Measurements from ENCODE around the gene KPTN. TPM values are rescaled to one million over a fixed set of nuclear protein-coding genes. Genes with fewer than 3 reads are reported as not detected.

Gene KPTN
- total and polyA plus RNA-seq, 2 donors (not counting 1 experiment from before 2014, with no cell fraction given), result 8.1 to 11.4 TPM

DNA sequence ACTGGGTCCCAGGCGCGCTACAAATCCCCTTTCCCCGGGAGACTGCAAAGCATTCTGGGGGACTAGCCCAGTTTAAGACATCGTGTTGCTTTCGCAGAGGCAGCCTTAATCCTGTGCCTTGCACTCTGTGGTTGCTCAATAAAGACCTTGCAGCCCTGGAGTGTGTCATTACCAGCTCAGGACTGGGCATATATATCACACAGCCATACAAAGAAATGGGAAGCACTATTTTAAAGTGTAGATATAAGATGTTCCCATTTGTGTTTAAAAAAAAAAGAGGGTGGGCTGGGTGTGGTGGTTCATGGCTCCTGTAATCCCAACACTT, 19.8 kb upstream of the KPTN start:
- TF ChIP-seq, protein P1, sequence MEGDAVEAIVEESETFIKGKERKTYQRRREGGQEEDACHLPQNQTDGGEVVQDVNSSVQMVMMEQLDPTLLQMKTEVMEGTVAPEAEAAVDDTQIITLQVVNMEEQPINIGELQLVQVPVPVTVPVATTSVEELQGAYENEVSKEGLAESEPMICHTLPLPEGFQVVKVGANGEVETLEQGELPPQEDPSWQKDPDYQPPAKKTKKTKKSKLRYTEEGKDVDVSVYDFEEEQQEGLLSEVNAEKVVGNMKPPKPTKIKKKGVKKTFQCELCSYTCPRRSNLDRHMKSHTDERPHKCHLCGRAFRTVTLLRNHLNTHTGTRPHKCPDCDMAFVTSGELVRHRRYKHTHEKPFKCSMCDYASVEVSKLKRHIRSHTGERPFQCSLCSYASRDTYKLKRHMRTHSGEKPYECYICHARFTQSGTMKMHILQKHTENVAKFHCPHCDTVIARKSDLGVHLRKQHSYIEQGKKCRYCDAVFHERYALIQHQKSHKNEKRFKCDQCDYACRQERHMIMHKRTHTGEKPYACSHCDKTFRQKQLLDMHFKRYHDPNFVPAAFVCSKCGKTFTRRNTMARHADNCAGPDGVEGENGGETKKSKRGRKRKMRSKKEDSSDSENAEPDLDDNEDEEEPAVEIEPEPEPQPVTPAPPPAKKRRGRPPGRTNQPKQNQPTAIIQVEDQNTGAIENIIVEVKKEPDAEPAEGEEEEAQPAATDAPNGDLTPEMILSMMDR (IDR thresholded peaks at IDR 0.05), result no peak
- no peak for TF ChIP-seq EZH2 (IDR thresholded peaks at IDR 0.05; ENCODE audit: borderline replicate concordance, insufficient read depth, low read depth, low read length, poor library complexity, severe bottlenecking)
- no peak for ATAC-seq (ENCODE audit: low read depth)
- ChIA-PET POLR2A (no interaction called here), CTCF (no interaction called here)
- Mint-ChIP-seq H3K27ac (no peak overlapping the region), H3K4me3 (no peak overlapping the region), H3K9me3 (ENCODE audit: insufficient read depth) (no peaks in the 10 kb centered on the region), H3K27me3 (no peaks in the 10 kb centered on the region), H3K4me1 (no peaks in the 10 kb centered on the region)
- H3K4me3 ChIP-seq (ENCODE audit: control extremely low read depth in 1 of 5, extremely low read depth in 1 of 5, insufficient read depth in 1 of 5, low read depth in 2 of 5, low read length in 4 of 5), result no peak overlapping the region
- 87% methylated on average over 5 of the region's 5 CpGs for WGBS (ENCODE audit: insufficient coverage)
- H3K9me3 ChIP-seq (ENCODE audit: control extremely low read depth in 1 of 3, control insufficient read depth in 2 of 3, insufficient read depth in 1 of 3, low read length in 2 of 3), result no peaks in the 10 kb centered on the region
- H3K79me2 ChIP-seq (ENCODE audit: control insufficient read depth, insufficient read depth, low read length), result peaks cover 38% of the 10 kb centered on the region
- peaks cover 86% of the 10 kb centered on the region for H4K20me1 ChIP-seq (ENCODE audit: control insufficient read depth, insufficient read depth, low read length, poor library complexity, severe bottlenecking)
- no peaks in the 10 kb centered on the region for H3K27me3 ChIP-seq (replicated peaks in 1 of 4; ENCODE audit: control extremely low read depth in 1 of 4, control insufficient read depth in 3 of 4, insufficient read depth in 4 of 4, low read length in 3 of 4)
- H3K36me3 ChIP-seq (replicated peaks in 1 of 2; ENCODE audit: control extremely low read depth in 1 of 2, control insufficient read depth in 1 of 2, extremely low read depth in 1 of 2, insufficient read depth in 2 of 2, low read length in 1 of 2), result peaks cover 0 to 50% of the 10 kb centered on the region in 2 experiments
- no peak overlapping the region for H3K27ac ChIP-seq (ENCODE audit: low read length in 2 of 2)
- H3K4me2 ChIP-seq (replicated peaks; ENCODE audit: low read depth, low read length, poor library complexity, severe bottlenecking), result no peak overlapping the region
- no peak overlapping the region for H3K9ac ChIP-seq (ENCODE audit: low read length)
- H3K4me1 ChIP-seq (ENCODE audit: control insufficient read depth in 2 of 2, insufficient read depth in 2 of 2, low read length in 2 of 2), result no peaks in the 10 kb centered on the region
- H2AFZ ChIP-seq (ENCODE audit: insufficient read depth, low read depth, low read length, poor library complexity, severe bottlenecking), result no peak overlapping the region
- no peak for DNase-seq
- intact Hi-C loops (cut with micrococcal nuclease), result no loop called here

DNA sequence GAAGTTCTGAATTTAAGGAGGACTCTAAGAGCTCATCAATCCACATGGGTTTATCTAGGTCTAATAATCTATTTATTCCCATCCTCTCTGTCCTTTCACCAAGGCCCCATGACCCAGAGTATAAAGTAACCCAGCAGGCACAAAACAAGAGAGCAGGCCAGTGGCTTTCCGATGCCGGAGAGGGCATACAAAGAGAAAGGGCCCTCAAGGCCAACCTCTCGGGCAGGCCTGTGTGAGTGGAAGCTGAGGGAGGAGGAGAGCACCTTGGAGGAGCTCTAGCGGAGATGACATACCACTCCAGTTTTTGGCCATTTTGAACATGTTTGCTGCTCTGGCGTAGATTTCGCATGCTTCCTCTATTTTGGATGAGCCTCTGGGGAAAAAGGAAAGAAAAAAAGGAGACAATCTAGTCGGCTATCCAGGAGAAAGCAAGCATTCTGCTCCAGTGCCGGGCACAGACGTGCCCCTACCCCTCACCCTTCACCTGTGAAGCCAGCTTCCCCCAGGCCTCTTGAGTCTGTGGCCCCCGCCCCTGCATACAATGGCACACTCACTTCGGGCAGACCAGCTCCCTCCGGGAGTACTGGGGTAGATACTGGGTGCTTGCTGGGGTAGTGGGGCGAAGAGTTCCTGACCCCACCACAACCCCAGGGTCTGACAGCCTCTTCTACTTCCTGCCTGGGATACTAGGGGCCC, 19.3 kb upstream of the KPTN start:
- TF ChIP-seq, protein P1 (IDR thresholded peaks at IDR 0.05), result no peak
- no peak for TF ChIP-seq EZH2 (IDR thresholded peaks at IDR 0.05; ENCODE audit: borderline replicate concordance, insufficient read depth, low read depth, low read length, poor library complexity, severe bottlenecking)
- Mint-ChIP-seq H3K27me3 (no peaks in the 10 kb centered on the region), H3K4me3 (no peak overlapping the region), H3K9me3 (ENCODE audit: insufficient read depth) (no peaks in the 10 kb centered on the region), H3K27ac (no peak overlapping the region), H3K4me1 (no peaks in the 10 kb centered on the region)
- Histone ChIP-seq H3K9ac (ENCODE audit: low read length) (no peak overlapping the region), H3K36me3 (replicated peaks in 1 of 2; ENCODE audit: control extremely low read depth in 1 of 2, control insufficient read depth in 1 of 2, extremely low read depth in 1 of 2, insufficient read depth in 2 of 2, low read length in 1 of 2) (peaks cover 0 to 55% of the 10 kb centered on the region in 2 experiments), H3K4me1 (ENCODE audit: control insufficient read depth in 2 of 2, insufficient read depth in 2 of 2, low read length in 2 of 2) (no peaks in the 10 kb centered on the region), H2AFZ (ENCODE audit: insufficient read depth, low read depth, low read length, poor library complexity, severe bottlenecking) (no peak overlapping the region), H3K27ac (ENCODE audit: low read length in 2 of 2) (no peak overlapping the region), H3K9me3 (ENCODE audit: control extremely low read depth in 1 of 3, control insufficient read depth in 2 of 3, insufficient read depth in 1 of 3, low read length in 2 of 3) (no peaks in the 10 kb centered on the region), H4K20me1 (ENCODE audit: control insufficient read depth, insufficient read depth, low read length, poor library complexity, severe bottlenecking) (peaks cover 83% of the 10 kb centered on the region), H3K27me3 (replicated peaks in 1 of 4; ENCODE audit: control extremely low read depth in 1 of 4, control insufficient read depth in 3 of 4, insufficient read depth in 4 of 4, low read length in 3 of 4) (no peaks in the 10 kb centered on the region), H3K4me2 (replicated peaks; ENCODE audit: low read depth, low read length, poor library complexity, severe bottlenecking) (no peak overlapping the region), H3K79me2 (ENCODE audit: control insufficient read depth, insufficient read depth, low read length) (peaks cover 34% of the 10 kb centered on the region), H3K4me3 (ENCODE audit: control extremely low read depth in 1 of 5, extremely low read depth in 1 of 5, insufficient read depth in 1 of 5, low read depth in 2 of 5, low read length in 4 of 5) (no peak overlapping the region)
- DNase-seq (no peak), ATAC-seq (ENCODE audit: low read depth) (no peak)
- 100% methylated on average over 6 of the region's 13 CpGs for WGBS (ENCODE audit: insufficient coverage)
- ChIA-PET CTCF (no interaction called here), POLR2A (no interaction called here)
- intact Hi-C loops (cut with micrococcal nuclease), result no loop called here
